ENCODE data around the gene GET4.
"Not testable (repeated sequence)": the region's sequence is repeated elsewhere in the genome, so short reads cannot be mapped to it uniquely, and the experiment has no call there.

The GET4 gene

GRCh38 chr7:925601-926000 lies 49.2 kb downstream of the GET4 start:
- DNase-seq (ENCODE audit: low read depth in 4 of 4, low spot score in 1 of 4): no peak

DNA sequence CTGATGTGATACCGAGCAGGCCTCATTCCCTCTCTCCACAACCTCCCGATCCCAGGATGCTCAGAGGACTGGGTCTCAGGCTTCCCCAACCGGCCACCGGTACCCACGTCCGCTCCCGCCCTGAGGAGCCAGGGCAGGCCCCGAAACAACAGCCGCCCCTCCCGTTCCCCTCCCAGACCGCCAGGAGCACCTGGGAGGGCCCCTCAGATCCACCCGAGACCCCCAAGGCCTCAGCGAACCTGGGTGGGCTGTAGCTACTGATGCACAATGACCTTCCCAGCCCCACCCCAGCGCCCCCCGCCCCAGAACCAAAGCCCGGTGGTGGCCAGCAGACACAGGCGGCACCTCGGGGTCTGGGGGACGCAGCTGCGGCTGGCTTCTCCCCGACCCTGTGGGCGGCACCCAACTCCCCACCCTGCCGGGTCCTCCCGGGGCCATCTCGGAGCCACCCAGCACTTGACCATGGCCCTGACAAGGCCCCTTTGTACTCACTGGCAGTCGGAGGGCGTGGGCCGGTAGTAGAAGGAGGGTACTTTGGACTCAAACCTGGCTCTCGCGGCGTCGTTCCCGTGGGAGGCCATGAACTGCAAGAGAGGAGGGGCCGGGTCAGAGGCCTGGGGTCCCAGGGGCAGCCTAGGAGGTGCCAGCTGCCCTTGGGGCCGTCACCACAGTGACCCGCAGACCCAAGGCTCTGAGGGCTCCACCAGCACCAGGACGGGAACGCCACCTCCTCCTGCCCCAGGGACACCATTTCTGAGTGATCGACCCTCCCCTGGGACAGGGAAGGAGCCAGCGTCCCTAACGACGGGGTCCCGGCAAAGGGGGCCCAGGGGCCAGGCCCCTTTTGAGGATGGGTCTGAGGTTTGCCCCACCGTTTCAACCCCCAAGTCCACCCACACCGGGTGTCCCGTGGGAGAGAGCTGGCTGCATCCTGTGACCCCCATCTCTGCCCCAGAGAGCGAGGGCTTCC lies 50.0 kb downstream of the GET4 start:
- no peak for DNase-seq (ENCODE audit: low read depth in 4 of 4, low spot score in 1 of 4)

- no peak for DNase-seq (ENCODE audit: low read depth in 4 of 4, low spot score in 1 of 4)
These were observed 50.8 kb downstream of the GET4 start for GRCh38 chr7:927031-927671.

GRCh38 chr7:929311-929711 lies 53.0 kb downstream of the GET4 start:
- no peak for DNase-seq (ENCODE audit: low read depth in 4 of 4, low spot score in 1 of 4)

- no peak for DNase-seq (ENCODE audit: low read depth in 4 of 4, low spot score in 1 of 4)
These were observed 54.8 kb downstream of the GET4 start for GRCh38 chr7:930975-931758.

DNA sequence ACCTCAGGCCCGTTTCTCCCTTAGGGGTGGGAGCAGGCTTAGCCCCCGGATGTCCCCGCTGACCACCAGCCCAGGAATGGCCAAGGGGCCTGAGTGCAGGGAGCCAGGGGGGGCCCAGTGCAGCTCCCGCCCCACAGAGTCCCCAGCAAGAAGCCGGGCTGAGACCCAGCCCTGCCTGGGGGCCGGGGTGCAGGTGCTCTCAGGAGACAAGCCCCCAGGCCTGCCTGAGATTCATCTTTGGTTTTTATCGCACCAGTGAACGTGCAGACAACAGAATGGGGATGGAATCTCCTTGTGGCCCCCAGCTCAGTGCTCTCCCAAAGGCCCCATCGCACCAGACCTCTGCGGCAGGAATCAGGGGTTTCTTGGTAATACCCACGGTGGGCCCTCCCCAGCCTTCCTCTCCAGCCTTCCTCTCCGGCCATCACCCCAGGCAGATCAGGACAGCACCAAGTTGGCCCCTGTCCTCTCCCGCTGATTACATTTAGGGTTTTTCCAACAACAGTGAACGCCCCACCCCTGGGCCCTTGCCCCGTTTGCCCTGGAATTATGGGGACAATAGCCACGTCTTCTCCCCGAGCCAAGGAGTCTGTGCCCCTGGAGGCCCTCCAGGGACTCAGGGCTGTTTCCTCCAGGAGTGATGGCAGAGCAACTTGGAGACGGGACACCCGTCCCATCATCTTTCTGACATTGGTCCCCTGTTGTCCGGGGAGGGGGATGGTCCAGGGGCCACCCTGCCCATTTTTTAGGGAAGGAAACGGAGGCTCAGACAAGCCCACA lies 55.7 kb downstream of the GET4 start:
- DNase-seq (ENCODE audit: low read depth in 4 of 4, low spot score in 1 of 4): no peak

DNA sequence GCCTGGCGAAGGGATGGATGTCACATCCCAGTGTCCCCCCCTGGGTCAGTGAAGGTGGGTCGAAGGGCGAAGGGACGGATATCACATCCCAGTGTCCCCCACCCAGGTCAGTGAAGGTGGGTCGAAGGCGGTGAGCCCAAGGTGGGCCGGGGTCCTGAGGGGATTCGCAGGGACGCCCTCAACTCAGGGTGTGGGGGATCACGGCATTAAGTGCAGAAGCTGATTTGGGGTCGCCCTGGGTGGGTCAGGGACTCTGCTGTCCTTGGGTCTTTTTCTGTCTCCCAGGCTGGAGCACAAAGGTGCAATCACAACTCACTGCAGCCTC lies 56.3 kb downstream of the GET4 start:
- DNase-seq (ENCODE audit: low read depth in 4 of 4, low spot score in 1 of 4): no peak

- no peak for DNase-seq (ENCODE audit: low read depth in 4 of 4, low spot score in 1 of 4)
These were observed 58.3 kb downstream of the GET4 start for GRCh38 chr7:934469-935163.

GRCh38 chr7:935164-935873 lies 59.0 kb downstream of the GET4 start:
- DNase-seq (ENCODE audit: low read depth in 4 of 4, low spot score in 1 of 4): no peak

- DNase-seq (ENCODE audit: low read depth in 4 of 4, low spot score in 1 of 4): no peak
These were observed 59.6 kb downstream of the GET4 start for GRCh38 chr7:935874-936385.

- no peak for DNase-seq (ENCODE audit: low read depth in 4 of 4, low spot score in 1 of 4)
These were observed 60.2 kb downstream of the GET4 start for GRCh38 chr7:936386-937054.

DNA sequence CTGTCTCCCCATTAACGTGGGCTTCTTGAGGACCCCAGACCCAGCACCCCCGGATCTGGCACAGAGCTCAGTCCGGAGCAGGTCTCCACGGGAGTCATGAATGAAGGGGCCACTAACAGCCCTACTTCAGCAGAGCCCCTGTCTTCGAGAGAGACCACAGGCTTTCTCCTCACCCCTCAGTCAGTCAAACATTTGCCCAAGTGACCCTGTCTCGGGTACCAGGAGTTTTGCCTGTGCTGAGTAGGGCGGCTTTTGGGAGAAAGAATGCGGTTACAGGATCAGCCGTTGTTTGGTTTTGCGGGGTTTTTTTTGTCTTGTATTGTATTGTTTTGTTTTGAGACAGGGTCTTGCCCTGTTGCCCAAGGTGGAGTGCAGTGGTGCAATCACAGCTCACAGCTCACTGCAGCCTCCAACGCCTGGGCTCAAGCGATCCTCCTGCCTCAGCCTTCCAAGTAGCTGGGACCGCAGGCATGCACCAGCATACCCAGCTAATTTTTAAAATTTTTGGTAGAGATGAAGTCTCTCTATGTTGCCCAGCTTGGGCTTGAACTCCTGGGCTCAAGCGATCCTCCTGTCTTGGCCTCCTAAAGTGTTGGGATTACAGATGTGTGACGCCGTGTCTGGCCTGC lies 61.6 kb downstream of the GET4 start:
- DNase-seq (ENCODE audit: low read depth in 4 of 4, low spot score in 1 of 4): no peak

DNA sequence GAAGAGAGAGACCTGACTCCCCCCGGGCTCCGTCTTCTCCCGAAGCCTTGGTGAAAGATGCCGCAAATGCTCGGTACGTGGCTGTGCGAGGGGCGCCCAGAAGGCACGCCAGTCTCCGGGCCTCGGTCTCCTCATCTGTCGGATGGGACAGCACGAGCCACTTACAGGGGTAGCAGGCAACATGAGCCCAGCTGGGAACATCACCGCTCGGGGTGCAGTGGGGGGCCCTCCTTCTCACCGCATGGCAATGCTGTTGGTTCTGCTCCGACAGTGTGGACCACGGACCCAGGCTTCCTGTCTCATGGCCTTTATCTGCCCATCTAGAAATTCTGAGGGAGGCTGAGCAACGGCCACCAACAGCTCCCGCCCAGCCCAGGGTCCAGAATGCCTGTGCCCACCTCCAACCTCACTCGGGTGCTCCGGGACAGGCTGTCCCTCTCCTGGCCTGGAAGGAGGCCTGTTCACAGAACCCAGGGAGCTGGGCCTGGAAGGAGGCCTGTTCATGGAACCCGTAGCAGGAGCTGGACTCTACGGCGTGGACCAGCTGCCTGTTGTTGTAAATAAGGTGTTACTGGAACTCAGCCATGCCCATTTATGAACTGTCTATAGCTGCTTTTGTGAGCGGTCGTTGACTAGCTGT lies 62.3 kb downstream of the GET4 start:
- DNase-seq (ENCODE audit: low read depth in 4 of 4, low spot score in 1 of 4): no peak

GRCh38 chr7:939843-940242 lies 63.5 kb downstream of the GET4 start:
- no peak for DNase-seq (ENCODE audit: low read depth in 4 of 4, low spot score in 1 of 4)

DNA sequence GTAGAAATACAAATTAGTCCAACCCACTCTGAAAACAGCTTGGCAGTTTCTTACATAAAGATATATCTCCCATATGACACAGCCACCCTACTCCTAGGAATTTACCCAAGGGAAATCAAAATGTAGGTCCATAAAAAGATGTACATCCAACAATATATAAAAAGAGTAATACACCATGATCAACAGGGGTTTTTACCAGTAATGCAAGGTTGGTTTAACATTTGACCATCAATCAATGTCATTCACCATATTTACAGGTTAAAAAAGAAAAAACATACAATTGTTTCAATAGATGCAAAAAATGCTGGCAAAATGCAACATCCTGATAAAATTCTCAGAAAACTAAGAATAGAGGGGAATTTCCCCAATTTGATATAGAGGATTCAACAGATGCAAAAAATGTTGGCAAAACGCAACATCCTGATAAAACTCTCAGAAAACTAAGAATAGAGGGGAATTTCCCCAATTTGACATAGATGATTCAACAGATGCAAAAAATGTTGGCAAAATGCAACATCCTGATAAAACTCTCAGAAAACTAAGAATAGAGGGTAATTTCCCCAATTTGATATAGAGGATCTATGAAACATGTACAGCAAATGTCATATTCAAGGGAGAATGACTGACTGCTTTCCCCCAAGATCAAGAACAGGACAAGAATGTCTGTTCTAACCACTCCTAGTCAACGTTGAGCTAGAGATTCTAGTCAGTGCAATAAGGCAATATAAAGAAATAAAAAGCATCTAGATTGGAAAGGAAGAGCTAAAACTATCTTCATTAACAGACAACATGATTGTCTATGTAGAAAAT lies 64.5 kb downstream of the GET4 start:
- DNase-seq (ENCODE audit: low read depth in 4 of 4, low spot score in 1 of 4): no peak

- not testable (repeated sequence) for DNase-seq (ENCODE audit: low read depth in 4 of 4, low spot score in 1 of 4)
These were observed 67.4 kb downstream of the GET4 start for GRCh38 chr7:943793-944192.

DNA sequence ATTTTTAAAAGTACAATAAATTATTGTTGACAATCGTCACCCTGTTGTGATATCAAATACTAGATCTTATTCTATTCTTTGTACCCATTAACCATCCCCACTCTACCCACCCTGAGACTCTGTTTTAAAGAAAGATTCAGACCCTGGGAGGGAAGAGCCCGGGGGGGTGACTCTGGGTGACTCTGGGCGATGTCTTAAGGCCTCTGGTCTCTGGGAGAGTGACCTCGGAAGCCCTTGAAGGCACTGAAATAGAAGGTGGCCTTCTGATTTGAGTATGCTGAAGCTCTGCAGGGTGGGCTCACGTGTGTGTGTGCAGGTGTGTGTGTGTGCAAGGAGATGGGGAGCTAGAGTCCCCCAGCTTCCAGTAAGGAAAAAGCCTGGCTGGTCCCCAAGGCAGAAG lies 68.4 kb downstream of the GET4 start:
- no peak for DNase-seq (ENCODE audit: low read depth in 4 of 4, low spot score in 1 of 4)
